GM21528 (cell line): Measurements from ENCODE around the gene HSFY2.
"Not testable (repeated sequence)": the region's sequence is repeated elsewhere in the genome, so short reads cannot be mapped to it uniquely, and the experiment has no call there.

ENCODE experiments used
- ATAC-seq: cut with Tn5 transposase; IDR thresholded peaks from one replicate; pipeline ENCODE4 v1.9.1; 2021; ENCODE audit warnings: mild to moderate bottlenecking, moderate library complexity; ENCODE audit not compliant: unreplicated experiment, low FRiP score

The HSFY2 gene, protein sequence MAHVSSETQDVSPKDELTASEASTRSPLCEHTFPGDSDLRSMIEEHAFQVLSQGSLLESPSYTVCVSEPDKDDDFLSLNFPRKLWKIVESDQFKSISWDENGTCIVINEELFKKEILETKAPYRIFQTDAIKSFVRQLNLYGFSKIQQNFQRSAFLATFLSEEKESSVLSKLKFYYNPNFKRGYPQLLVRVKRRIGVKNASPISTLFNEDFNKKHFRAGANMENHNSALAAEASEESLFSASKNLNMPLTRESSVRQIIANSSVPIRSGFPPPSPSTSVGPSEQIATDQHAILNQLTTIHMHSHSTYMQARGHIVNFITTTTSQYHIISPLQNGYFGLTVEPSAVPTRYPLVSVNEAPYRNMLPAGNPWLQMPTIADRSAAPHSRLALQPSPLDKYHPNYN

DNA sequence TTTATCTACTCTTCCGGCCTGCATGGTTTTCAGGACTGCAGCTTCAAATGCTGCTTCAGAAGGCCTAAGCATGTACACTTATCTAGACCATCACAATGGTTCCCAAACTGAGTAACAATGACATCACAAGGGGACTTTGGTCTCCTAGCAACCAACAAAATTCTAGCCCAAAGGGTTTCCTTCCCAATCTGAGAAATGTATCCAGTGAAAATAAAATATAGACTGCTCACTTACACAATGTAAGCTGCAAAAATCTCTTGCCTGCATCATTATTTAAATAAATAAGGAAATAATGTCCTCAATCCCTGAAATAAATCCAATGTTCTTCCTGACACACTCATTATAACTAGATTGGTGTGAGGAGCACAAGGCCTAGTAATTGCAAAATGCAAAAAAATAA, at the start of gene HSFY2:
Gene HSFY2, minus strand, starts transcription at position 101 of the 400 bp plus-strand sequence. CDS start 117 bp downstream, outside the sequence.
- not testable (repeated sequence) for ATAC-seq

- not testable (repeated sequence) for ATAC-seq
These were observed 42.2 kb upstream of the HSFY2 start for GRCh38 chrY:18815751-18816150.

- ATAC-seq = not testable (repeated sequence)
These were observed 15.3 kb upstream of the HSFY2 start for GRCh38 chrY:18788757-18789406.

GRCh38 chrY:18754077-18754476, 19.5 kb downstream of the HSFY2 start:
- ATAC-seq = not testable (repeated sequence)

DNA sequence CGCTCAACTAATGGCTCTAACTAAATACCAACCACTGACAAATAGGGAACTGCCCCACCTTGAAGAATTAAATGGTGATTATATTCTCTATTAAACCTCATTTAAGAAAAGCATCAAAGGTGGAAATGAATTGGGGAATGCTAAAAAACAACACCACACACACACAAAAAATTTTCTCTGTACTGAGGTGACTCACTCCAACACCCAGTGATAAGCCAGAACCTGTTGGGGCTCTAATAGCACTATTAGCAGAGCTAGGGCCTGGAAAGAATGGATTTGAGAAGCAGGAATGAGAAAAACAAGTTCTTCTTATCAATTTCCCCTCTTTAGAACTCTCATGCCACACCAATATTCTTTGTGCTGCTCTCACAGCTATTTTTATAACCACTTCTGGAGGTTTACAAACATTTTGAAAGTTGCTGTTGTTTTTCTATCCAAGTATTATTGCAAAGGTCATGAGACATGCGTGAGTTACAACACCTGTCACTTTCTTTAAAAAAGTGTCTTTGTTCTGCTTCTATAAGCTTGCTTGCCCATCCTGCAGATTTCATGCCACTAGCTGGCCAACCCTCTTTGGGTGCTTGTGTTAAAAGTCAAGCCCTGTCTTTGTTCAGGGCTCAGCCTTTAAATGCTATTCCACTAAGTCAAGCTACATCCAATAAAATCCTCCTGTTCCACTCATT, 20.3 kb downstream of the HSFY2 start:
- ATAC-seq = not testable (repeated sequence)

- ATAC-seq = not testable (repeated sequence)
These were observed 49.8 kb downstream of the HSFY2 start for GRCh38 chrY:18723714-18724113.
